ENCODE measurements around the gene MRPS6.

The MRPS6 gene

DNA sequence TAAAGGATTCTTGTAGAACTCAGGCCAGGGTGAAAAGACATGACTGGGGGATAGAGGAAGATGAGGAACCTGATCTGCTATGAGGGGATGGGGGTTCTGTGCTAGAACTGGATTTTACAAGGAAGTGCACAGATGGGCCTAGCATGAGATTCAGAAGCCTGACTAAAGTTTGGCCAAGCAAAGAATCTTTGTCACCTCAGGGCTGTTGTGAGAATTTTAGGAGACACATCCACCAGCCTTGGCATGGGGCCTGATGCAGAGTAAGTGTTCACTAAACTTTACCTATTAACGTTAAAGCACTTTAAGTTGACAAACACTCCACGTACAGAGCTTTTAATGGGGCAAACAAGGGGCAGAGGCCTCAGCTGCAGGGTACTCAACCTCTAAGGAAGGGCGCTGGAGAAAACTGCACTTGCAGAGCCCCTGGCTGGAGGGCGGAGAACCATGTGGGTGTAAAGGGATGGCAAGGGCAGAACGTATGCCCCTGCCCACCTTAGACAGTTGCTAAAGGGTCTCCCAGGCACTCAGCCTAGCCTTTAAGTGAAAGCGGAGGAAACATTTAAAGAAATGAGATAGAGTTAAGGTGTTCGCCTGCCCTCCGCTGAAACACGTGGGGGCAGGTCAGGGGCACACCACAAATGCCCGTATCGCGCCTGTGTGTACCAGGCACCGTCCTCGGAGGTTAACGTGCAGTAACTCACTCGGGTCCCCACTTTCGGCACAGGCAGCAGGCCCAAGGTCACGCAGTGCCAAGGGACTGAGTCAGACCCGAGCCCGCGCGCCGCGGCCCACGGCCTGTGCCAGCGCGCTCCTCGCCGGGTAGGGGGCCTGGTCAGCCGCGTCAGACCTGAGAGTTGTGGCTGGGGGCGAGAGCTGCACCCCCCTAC is 990 bp upstream of the MRPS6 start:
- peaks cover 0 to 32% of the 10 kb centered on the region in 2 experiments for H3K36me3 ChIP-seq (ENCODE audit: control insufficient read depth in 1 of 2, insufficient read depth in 2 of 2, low read depth in 1 of 2, low read length in 2 of 2)
- H2BK15ac ChIP-seq (ENCODE audit: low read depth, poor library complexity, severe bottlenecking): peak overlapping the region; percentile 80
- H3K4ac ChIP-seq (ENCODE audit: low read depth in 1 of 2, low read length in 2 of 2): peak overlapping the region; percentile 88 to 90
- H4K91ac ChIP-seq (ENCODE audit: low read length): peak overlapping the region; percentile 97
- H3K27me3 ChIP-seq (ENCODE audit: control insufficient read depth in 1 of 2, insufficient read depth in 1 of 2, low read length in 2 of 2): no peaks in the 10 kb centered on the region
- no peak overlapping the region for H3K23ac ChIP-seq (ENCODE audit: low read length in 2 of 2)
- DNase-seq: no peak
- H2BK120ac ChIP-seq (ENCODE audit: low read depth, low read length): peak overlapping the region; percentile 85
- H3K14ac ChIP-seq (ENCODE audit: low read length in 2 of 2): peak overlapping the region in 1 of 2 experiments; percentile 68
- peak overlapping the region; percentile 98 for H4K8ac ChIP-seq (ENCODE audit: low read length)
- WGBS: 59% methylated on average over 31 of the region's 32 CpGs
- H3K27ac ChIP-seq (ENCODE audit: low read length, poor library complexity, severe bottlenecking): no peak overlapping the region
- H3K4me1 ChIP-seq (ENCODE audit: control insufficient read depth, insufficient read depth, low read depth, low read length): peaks cover 10% of the 10 kb centered on the region
- peak overlapping the region; percentile 88 for H3K4me2 ChIP-seq (ENCODE audit: low read length, poor library complexity, severe bottlenecking)
- H3K79me1 ChIP-seq (replicated peaks; ENCODE audit: low read length, poor library complexity, severe bottlenecking): no peaks in the 10 kb centered on the region
- H2BK5ac ChIP-seq (ENCODE audit: low read depth, low read length, poor library complexity, severe bottlenecking): peak overlapping the region; percentile 86
- peak overlapping the region; percentile 65 to 68 for H3K4me3 ChIP-seq (ENCODE audit: insufficient read depth in 1 of 2, low read depth in 1 of 2, low read length in 2 of 2)
- peak overlapping the region; percentile 91 to 97 for H3K18ac ChIP-seq (ENCODE audit: low read depth in 1 of 2, low read length in 2 of 2)
- peak overlapping the region; percentile 29 for H2AK5ac ChIP-seq (ENCODE audit: low read length, severe bottlenecking)
- no peaks in the 10 kb centered on the region for H3K9me3 ChIP-seq (ENCODE audit: control insufficient read depth, low read length)
- H3K9ac ChIP-seq (ENCODE audit: low read length): peak overlapping the region; percentile 72
- peak overlapping the region; percentile 74 for H2AFZ ChIP-seq (ENCODE audit: low read depth, low read length)
- H2BK12ac ChIP-seq (ENCODE audit: low read length in 2 of 2): peak overlapping the region; percentile 18 to 19

DNA sequence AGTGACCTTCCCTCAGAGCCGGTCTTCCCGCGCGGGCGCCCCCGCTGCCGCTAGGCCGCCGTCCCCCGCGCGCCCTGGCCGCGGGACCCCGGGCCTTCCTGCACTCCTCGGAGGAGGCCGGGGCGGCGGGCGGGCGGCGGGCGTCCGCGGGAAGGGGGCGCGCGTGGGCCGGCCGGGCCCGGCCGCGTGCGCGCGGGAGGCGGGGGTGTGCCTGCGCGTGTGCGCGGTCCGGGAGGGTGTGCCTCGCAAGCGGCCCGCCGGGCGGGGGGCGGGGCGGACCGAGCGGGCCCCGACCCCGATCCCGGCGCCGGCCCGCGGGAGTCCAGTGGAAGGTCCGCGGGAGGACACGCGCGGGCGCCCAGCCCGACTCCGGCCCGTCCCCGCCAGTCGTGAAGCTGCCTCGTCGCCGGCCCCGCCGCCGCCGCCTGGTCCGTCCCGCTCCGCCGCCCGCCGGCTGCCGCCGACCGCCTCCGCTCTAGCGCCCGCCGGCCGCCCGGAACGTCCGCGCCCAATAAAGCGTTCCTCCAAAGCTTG is 438 bp downstream of the MRPS6 start:
- H3K27me3 ChIP-seq (ENCODE audit: control insufficient read depth in 1 of 2, insufficient read depth in 1 of 2, low read length in 2 of 2): no peaks in the 10 kb centered on the region
- H3K18ac ChIP-seq (ENCODE audit: low read depth in 1 of 2, low read length in 2 of 2): peak overlapping the region; percentile 84 to 94
- peak overlapping the region; percentile 85 for H3K4me2 ChIP-seq (ENCODE audit: low read length, poor library complexity, severe bottlenecking)
- H2AFZ ChIP-seq (ENCODE audit: low read depth, low read length): peak overlapping the region; percentile 51
- H3K4ac ChIP-seq (ENCODE audit: low read depth in 1 of 2, low read length in 2 of 2): peak overlapping the region; percentile 67 to 100
- H3K79me1 ChIP-seq (replicated peaks; ENCODE audit: low read length, poor library complexity, severe bottlenecking): no peaks in the 10 kb centered on the region
- H4K91ac ChIP-seq (ENCODE audit: low read length): no peak overlapping the region
- H3K9ac ChIP-seq (ENCODE audit: low read length): peak overlapping the region; percentile 99
- H3K27ac ChIP-seq (ENCODE audit: low read length, poor library complexity, severe bottlenecking): peak overlapping the region; percentile 80
- no peak overlapping the region for H2AK5ac ChIP-seq (ENCODE audit: low read length, severe bottlenecking)
- no peak overlapping the region for H2BK5ac ChIP-seq (ENCODE audit: low read depth, low read length, poor library complexity, severe bottlenecking)
- no peaks in the 10 kb centered on the region for H3K9me3 ChIP-seq (ENCODE audit: control insufficient read depth, low read length)
- peak overlapping the region; percentile 87 to 93 for H3K4me3 ChIP-seq (ENCODE audit: insufficient read depth in 1 of 2, low read depth in 1 of 2, low read length in 2 of 2)
- H3K14ac ChIP-seq (ENCODE audit: low read length in 2 of 2): peak overlapping the region in 1 of 2 experiments; percentile 89
- H2BK15ac ChIP-seq (ENCODE audit: low read depth, poor library complexity, severe bottlenecking): peak overlapping the region; percentile 84
- H4K8ac ChIP-seq (ENCODE audit: low read length): no peak overlapping the region
- H2BK12ac ChIP-seq (ENCODE audit: low read length in 2 of 2): peak overlapping the region in 1 of 2 experiments; percentile 63
- peaks cover 0 to 46% of the 10 kb centered on the region in 2 experiments for H3K36me3 ChIP-seq (ENCODE audit: control insufficient read depth in 1 of 2, insufficient read depth in 2 of 2, low read depth in 1 of 2, low read length in 2 of 2)
- H2BK120ac ChIP-seq (ENCODE audit: low read depth, low read length): peak overlapping the region; percentile 52
- peaks cover 10% of the 10 kb centered on the region for H3K4me1 ChIP-seq (ENCODE audit: control insufficient read depth, insufficient read depth, low read depth, low read length)
- H3K23ac ChIP-seq (ENCODE audit: low read length in 2 of 2): peak overlapping the region in 1 of 2 experiments; percentile 89
- under 1% methylated on average over 38 of the region's 95 CpGs for WGBS
- no peak for DNase-seq

DNA sequence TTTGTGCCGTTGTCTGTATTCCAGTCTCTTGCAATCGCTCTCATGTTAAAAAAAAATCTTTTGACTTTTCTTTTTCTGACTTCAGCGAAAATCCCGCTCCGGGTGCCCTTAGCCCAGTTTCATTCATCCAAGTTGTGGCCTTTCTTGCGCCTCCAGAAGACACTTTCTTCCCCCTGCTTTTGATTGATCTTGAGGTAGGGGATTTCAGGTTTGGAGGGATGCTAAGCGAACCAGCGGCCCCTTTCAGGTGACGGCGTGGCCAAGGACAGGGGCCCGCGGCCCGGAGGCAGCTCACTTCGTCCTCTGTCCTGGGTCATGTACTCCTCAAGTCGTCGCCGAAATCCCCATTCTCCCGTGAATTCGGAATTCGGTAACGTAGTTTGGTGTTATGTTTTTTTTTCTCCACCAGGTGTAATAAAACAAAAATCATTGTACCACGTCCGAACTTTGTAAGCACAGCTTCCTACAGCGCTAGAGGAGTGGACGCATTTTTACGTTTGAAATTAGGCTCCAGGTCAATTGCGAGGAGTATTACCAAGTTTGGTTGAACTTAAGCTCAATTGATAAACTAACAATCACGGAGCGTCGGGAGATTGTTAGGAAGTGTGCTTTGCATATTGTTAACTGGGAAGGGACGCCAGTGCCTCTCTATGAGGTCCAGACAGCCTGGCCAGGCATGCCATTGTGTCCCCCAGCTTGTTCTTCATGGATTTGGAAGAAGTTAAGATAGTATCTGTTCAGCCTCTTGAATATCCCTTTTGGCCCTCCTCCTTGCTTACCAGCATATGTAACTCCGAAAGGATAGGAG is 1.1 kb downstream of the MRPS6 start:
- under 1% methylated on average over 28 of the region's 32 CpGs for WGBS
- H3K27me3 ChIP-seq (ENCODE audit: control insufficient read depth in 1 of 2, insufficient read depth in 1 of 2, low read length in 2 of 2): no peaks in the 10 kb centered on the region

More for the DNA sequence above, 1.1 kb downstream of the MRPS6 start:
- no peaks in the 10 kb centered on the region for H3K9me3 ChIP-seq (ENCODE audit: control insufficient read depth, low read length)
- H3K36me3 ChIP-seq (ENCODE audit: control insufficient read depth in 1 of 2, insufficient read depth in 2 of 2, low read depth in 1 of 2, low read length in 2 of 2): peaks cover 0 to 51% of the 10 kb centered on the region in 2 experiments
- peak overlapping the region; percentile 52 for H2BK120ac ChIP-seq (ENCODE audit: low read depth, low read length)
- H3K4me3 ChIP-seq (ENCODE audit: insufficient read depth in 1 of 2, low read depth in 1 of 2, low read length in 2 of 2): peak overlapping the region; percentile 87 to 93
- H3K4me1 ChIP-seq (ENCODE audit: control insufficient read depth, insufficient read depth, low read depth, low read length): peaks cover 10% of the 10 kb centered on the region
- H2BK5ac ChIP-seq (ENCODE audit: low read depth, low read length, poor library complexity, severe bottlenecking): no peak overlapping the region
- H4K8ac ChIP-seq (ENCODE audit: low read length): no peak overlapping the region
- H2AK5ac ChIP-seq (ENCODE audit: low read length, severe bottlenecking): no peak overlapping the region
- peak overlapping the region; percentile 99 for H3K9ac ChIP-seq (ENCODE audit: low read length)
- H2BK12ac ChIP-seq (ENCODE audit: low read length in 2 of 2): peak overlapping the region in 1 of 2 experiments; percentile 63
- H3K4me2 ChIP-seq (ENCODE audit: low read length, poor library complexity, severe bottlenecking): peak overlapping the region; percentile 85
- H3K27ac ChIP-seq (ENCODE audit: low read length, poor library complexity, severe bottlenecking): peak overlapping the region; percentile 33
- H3K23ac ChIP-seq (ENCODE audit: low read length in 2 of 2): peak overlapping the region in 1 of 2 experiments; percentile 89
- H3K79me1 ChIP-seq (replicated peaks; ENCODE audit: low read length, poor library complexity, severe bottlenecking): no peaks in the 10 kb centered on the region
- peak; percentile 22 for DNase-seq
- no peak overlapping the region for H2BK15ac ChIP-seq (ENCODE audit: low read depth, poor library complexity, severe bottlenecking)
- H3K18ac ChIP-seq (ENCODE audit: low read depth in 1 of 2, low read length in 2 of 2): peak overlapping the region in 1 of 2 experiments; percentile 94
- peak overlapping the region in 1 of 2 experiments; percentile 41 for H3K14ac ChIP-seq (ENCODE audit: low read length in 2 of 2)
- H4K91ac ChIP-seq (ENCODE audit: low read length): no peak overlapping the region
- H3K4ac ChIP-seq (ENCODE audit: low read depth in 1 of 2, low read length in 2 of 2): peak overlapping the region in 1 of 2 experiments; percentile 67
- peak overlapping the region; percentile 27 for H2AFZ ChIP-seq (ENCODE audit: low read depth, low read length)

Measured in mesenchymal stem cell (in vitro differentiated cells and primary cell).